HepG2 (cell line): ENCODE measurements around the gene TH. TPM values are rescaled to one million over a fixed set of nuclear protein-coding genes. Genes with fewer than 3 reads are reported as not detected.

Experiments used
- BORCS8-MEF2B ChIP-seq: sonication (generic); formaldehyde crosslinking; IDR thresholded peaks from 2 replicates; pipeline ENCODE4 v1.8.0; 2022; ENCODE audit warnings: mild to moderate bottlenecking, missing genetic modification reagents
- CENPT ChIP-seq: sonication (generic); formaldehyde crosslinking; IDR thresholded peaks from 2 replicates; pipeline ENCODE4 v1.8.0; 2022; ENCODE audit warnings: low read depth, mild to moderate bottlenecking, moderate library complexity, missing genetic modification reagents
- CENPX ChIP-seq: sonication (generic); formaldehyde crosslinking; IDR thresholded peaks from 2 replicates; pipeline ENCODE4 v1.9.0; 2021; ENCODE audit warnings: mild to moderate bottlenecking, missing genetic modification reagents, moderate library complexity
- HOXA9 ChIP-seq: sonication (generic); formaldehyde crosslinking; IDR thresholded peaks from 2 replicates; pipeline ENCODE4 v1.8.1; 2022; ENCODE audit warnings: missing genetic modification reagents, mild to moderate bottlenecking, moderate library complexity, borderline replicate concordance
- KAT8 ChIP-seq: IDR thresholded peaks from 2 replicates; pipeline ENCODE4 v1.6.1; 2016; ENCODE audit warnings: missing genetic modification reagents, missing compliant biosample characterization
- MED13 ChIP-seq: sonication (generic); formaldehyde crosslinking; IDR thresholded peaks from 2 replicates; pipeline ENCODE4 v1.5.0; 2020; ENCODE audit warnings: missing genetic modification reagents
- MLLT10 ChIP-seq: sonication (generic); formaldehyde crosslinking; IDR thresholded peaks from 2 replicates; pipeline ENCODE4 v1.4.0; 2020; ENCODE audit warnings: missing genetic modification reagents
- MXD1 ChIP-seq: sonication (generic); formaldehyde crosslinking; IDR thresholded peaks from 2 replicates; pipeline ENCODE4 v1.4.0; 2020; ENCODE audit warnings: mild to moderate bottlenecking, missing genetic modification reagents
- MYNN ChIP-seq: sonication (generic); formaldehyde crosslinking; IDR thresholded peaks from 2 replicates; pipeline ENCODE4 v1.4.0; 2020; ENCODE audit warnings: mild to moderate bottlenecking, low read depth, missing genetic modification reagents
- PATZ1 ChIP-seq: sonication (generic); formaldehyde crosslinking; IDR thresholded peaks from 2 replicates; pipeline ENCODE4 v1.4.0; 2020; ENCODE audit warnings: missing genetic modification reagents
- PHF8 ChIP-seq: sonication (generic); formaldehyde crosslinking; IDR thresholded peaks from 2 replicates; pipeline ENCODE4 v1.5.0; 2020; ENCODE audit warnings: missing genetic modification reagents
- POGZ ChIP-seq: sonication (generic); formaldehyde crosslinking; IDR thresholded peaks from 2 replicates; pipeline ENCODE4 v1.4.0; 2020; ENCODE audit warnings: mild to moderate bottlenecking, missing genetic modification reagents
- RARG ChIP-seq: sonication (generic); formaldehyde crosslinking; IDR thresholded peaks from 2 replicates; pipeline ENCODE4 v1.4.0; 2020; ENCODE audit warnings: low read depth, mild to moderate bottlenecking, missing genetic modification reagents
- SIN3B ChIP-seq: fragments of 150-350 bp; IDR thresholded peaks from 2 replicates; pipeline ENCODE4 v1.6.1; 2014; ENCODE audit warnings: low read length
- SMAD1 ChIP-seq: sonication (generic); formaldehyde crosslinking; IDR thresholded peaks from 2 replicates; pipeline ENCODE4 v1.4.0; 2020; ENCODE audit warnings: missing genetic modification reagents, low read depth, mild to moderate bottlenecking, borderline replicate concordance
- SNAI1 ChIP-seq: sonication (generic); formaldehyde crosslinking; IDR thresholded peaks from 2 replicates; pipeline ENCODE4 v1.5.0; 2020; ENCODE audit warnings: mild to moderate bottlenecking, missing genetic modification reagents, borderline replicate concordance
- SOX6 ChIP-seq, 2 experiments: fragments of 450-650 bp in 1 of 2; sonication (generic) in 1 of 2; formaldehyde crosslinking in 1 of 2; IDR thresholded peaks; 2 replicates each; pipeline versions ENCODE4 v1.4.0 to v1.6.1; 2017 to 2020; ENCODE audit warnings: antibody characterized with exemption in 1 of 2, mild to moderate bottlenecking in 1 of 2, missing genetic modification reagents in 1 of 2
- TAF1 ChIP-seq: sonication (generic); formaldehyde crosslinking; IDR thresholded peaks from 2 replicates; pipeline ENCODE4 v1.4.0; 2020; ENCODE audit warnings: missing genetic modification reagents
- TSC22D2 ChIP-seq: sonication (generic); formaldehyde crosslinking; IDR thresholded peaks from 2 replicates; pipeline ENCODE4 v1.5.1; 2020; ENCODE audit warnings: missing genetic modification reagents, mild to moderate bottlenecking, borderline replicate concordance
- U2AF2 ChIP-seq: fragments of 200-400 bp; formaldehyde crosslinking; IDR thresholded peaks from 2 replicates; pipeline ENCODE4 v1.6.1; 2017; ENCODE audit warnings: low read depth, mild to moderate bottlenecking, low read length
- ZEB1 ChIP-seq: IDR thresholded peaks from 2 replicates; pipeline ENCODE4 v1.6.1; 2012; ENCODE audit warnings: mild to moderate bottlenecking, low read depth, inconsistent platforms; ENCODE audit not compliant: insufficient replicate concordance
- ZNF253 ChIP-seq: sonication (generic); formaldehyde crosslinking; IDR thresholded peaks from 2 replicates; pipeline ENCODE4 v1.8.0; 2022; ENCODE audit warnings: mild to moderate bottlenecking, missing genetic modification reagents, borderline replicate concordance
- ZNF263 ChIP-seq: sonication (generic); formaldehyde crosslinking; IDR thresholded peaks from 2 replicates; pipeline ENCODE4 v1.4.0; 2020; ENCODE audit warnings: missing genetic modification reagents
- ZNF274 ChIP-seq: sonication (generic); formaldehyde crosslinking; IDR thresholded peaks from 2 replicates; pipeline ENCODE4 v1.5.1; 2020; ENCODE audit warnings: mild to moderate bottlenecking, missing genetic modification reagents
- ZNF326 ChIP-seq: sonication (generic); formaldehyde crosslinking; IDR thresholded peaks from 2 replicates; pipeline ENCODE4 v1.4.0; 2020; ENCODE audit warnings: missing genetic modification reagents, borderline replicate concordance
- ZNF562 ChIP-seq: sonication (generic); formaldehyde crosslinking; IDR thresholded peaks from 2 replicates; pipeline ENCODE4 v1.8.0; 2022; ENCODE audit warnings: missing genetic modification reagents, borderline replicate concordance
- ZNF768 ChIP-seq: sonication (generic); formaldehyde crosslinking; IDR thresholded peaks from 2 replicates; pipeline ENCODE4 v1.4.0; 2020; ENCODE audit warnings: missing genetic modification reagents
- ZSCAN21 ChIP-seq: sonication (generic); formaldehyde crosslinking; IDR thresholded peaks from 2 replicates; pipeline ENCODE4 v1.8.0; 2022; ENCODE audit warnings: mild to moderate bottlenecking, missing genetic modification reagents, moderate library complexity, borderline replicate concordance
- polyA plus RNA-seq, 8 experiments: library from polyadenylated mRNA; depleted of rRNA in 3 of 8; stranded (reverse) in 7 of 8; unstranded in 1 of 8; fragments of >200 nt; fragmentation: Illumina TruSeq in 4 of 8; extraction: Trizol in 4 of 8; gene quantifications; 2 replicates each; pipeline versions ENCODE4 v1.2.1 to v1.2.3, GENCODE V29; 2011 to 2016; ENCODE audit warnings: low read depth in 4 of 8, missing spikeins in 1 of 8, mixed read lengths in 1 of 8; ENCODE audit not compliant: insufficient read depth in 1 of 8
- total RNA-seq, 5 experiments: library from RNA; depleted of rRNA; stranded (reverse); fragments of >200 nt; fragmentation: Illumina TruSeq; extraction: Trizol; gene quantifications; 2 replicates each; pipeline ENCODE4 v1.2.3, GENCODE V29; 2016; ENCODE audit warnings: low read depth in 1 of 5
- TF ChIP-seq, protein P1 (sequence below): sonication (generic); formaldehyde crosslinking; IDR thresholded peaks from 2 replicates; pipeline ENCODE4 v1.5.0; 2020; ENCODE audit warnings: missing genetic modification reagents

TH gene
- total and polyA plus RNA-seq, 2 of the 13 experiments (the other 11 are each of a cell fraction or from before 2014, with no cell fraction given) = 0.36 TPM; not detected in 1

DNA sequence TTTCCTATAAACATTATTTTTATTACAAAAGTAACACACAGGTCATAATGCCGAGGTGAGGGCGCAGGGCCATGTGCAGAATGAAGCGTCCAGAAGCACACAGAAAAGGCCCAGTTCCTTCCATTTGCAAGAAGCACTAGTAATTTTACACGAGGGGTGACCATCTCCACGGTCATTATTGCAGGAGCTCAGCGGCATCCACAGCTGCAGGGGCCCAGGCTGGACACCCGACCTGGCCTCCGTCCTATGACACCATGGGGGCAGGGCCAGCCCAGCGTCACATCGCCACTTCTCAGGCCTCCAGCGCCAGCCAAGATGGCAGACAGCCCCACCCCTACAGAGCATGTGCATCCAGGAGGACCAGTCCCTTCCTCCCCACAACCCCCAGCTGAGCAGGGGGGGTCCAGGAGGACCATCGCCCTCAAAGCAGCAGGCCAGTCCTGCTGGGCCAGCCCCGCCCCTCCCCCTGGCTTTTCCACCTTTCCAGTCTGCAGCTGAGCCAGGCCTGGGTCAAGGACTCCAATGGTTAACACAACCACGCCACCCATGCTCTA, 35.9 kb downstream of the TH start (continued):
- TF ChIP-seq HOXA9 (CRISPR knock-in tag) (no peak), ZNF253 (CRISPR knock-in tag) (no peak), BORCS8-MEF2B (CRISPR knock-in tag) (no peak; the same call in 1 of the 2 replicates), KAT8 (CRISPR knock-in tag) (no peak), PATZ1 (CRISPR knock-in tag) (peak; percentile 74), TAF1 (CRISPR knock-in tag) (no peak), ZNF263 (CRISPR knock-in tag) (peak; percentile 70), ZNF562 (CRISPR knock-in tag) (no peak), MXD1 (no peak), MED13 (CRISPR knock-in tag) (0 out of 2 replicates have a peak, but pooled peaks have one; percentile 45), SMAD1 (no peak), SNAI1 (CRISPR knock-in tag) (no peak), MYNN (CRISPR knock-in tag) (no peak), ZNF326 (CRISPR knock-in tag) (no peak), CENPT (no peak; the same call in 1 of the 2 replicates), ZNF274 (CRISPR knock-in tag) (no peak), SIN3B (no peak), PHF8 (CRISPR knock-in tag) (0 out of 2 replicates have a peak, but pooled peaks have one; percentile 4), MLLT10 (0 out of 2 replicates have a peak, but pooled peaks have one; percentile 58), ZSCAN21 (CRISPR knock-in tag) (no peak; the same call in 1 of the 2 replicates), RARG (CRISPR knock-in tag) (no peak), POGZ (CRISPR knock-in tag) (no peak), ZNF768 (CRISPR knock-in tag) (no peak), U2AF2 (no peak), CENPX (no peak), ZEB1 (no peak), TSC22D2 (no peak), SOX6 (IDR thresholded peaks at IDR 0.05) (no peak), SOX6 (CRISPR knock-in tag; IDR thresholded peaks at IDR 0.05) (no peak)
- TF ChIP-seq, protein P1, sequence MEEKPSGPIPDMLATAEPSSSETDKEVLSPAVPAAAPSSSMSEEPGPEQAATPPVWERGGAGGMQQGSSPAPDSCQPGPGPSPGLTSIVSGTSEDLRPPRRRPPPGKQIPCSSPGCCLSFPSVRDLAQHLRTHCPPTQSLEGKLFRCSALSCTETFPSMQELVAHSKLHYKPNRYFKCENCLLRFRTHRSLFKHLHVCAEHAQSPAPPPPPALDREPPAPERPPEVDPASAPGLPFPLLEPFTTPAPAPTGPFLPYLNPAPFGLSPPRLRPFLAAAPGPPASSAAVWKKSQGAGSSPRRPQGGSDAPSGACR (CRISPR knock-in tag) = peak; percentile 3; the same call in 1 of the 2 replicates
